GM12878 (cell line): ENCODE data around the gene MAPK8IP1. TPM values are rescaled to one million over a fixed set of nuclear protein-coding genes. Genes with fewer than 3 reads are reported as not detected.

Experiments
- ATAC-seq: fragments of 200-7000 bp; cut with Tn5 transposase; 3 replicates; pipeline ENCODE4 v1.9.1; 2020; ENCODE audit warnings: mild to moderate bottlenecking, moderate library complexity
- BruUV-seq: library from RNA; stranded (reverse); fragments of 400-500 nt; replicated peaks from 2 replicates; lab custom pipeline; 2021; lab: Mats Ljungman, UMichigan
- CTCF ChIA-PET: fragments of 300-600 bp; sonication (Branson Sonifier 250); formaldehyde crosslinking; extraction: SDS; loops from one replicate; lab custom pipeline; 2021; ENCODE audit warnings: inconsistent platforms; lab: Yijun Ruan, JAX
- POLR2A ChIA-PET: fragments of 350-600 bp; formaldehyde crosslinking; extraction: SDS; loops from one replicate; lab custom pipeline; 2021; ENCODE audit warnings: inconsistent platforms; lab: Charles Lee
- RAD21 ChIA-PET: fragments of 300-600 bp; sonication (Branson Sonifier 250); formaldehyde crosslinking; loops from one replicate; lab custom pipeline; 2023; ENCODE audit warnings: antibody characterized with exemption; ENCODE audit not compliant: unreplicated experiment; lab: Charles Lee
- SMC1A ChIA-PET: fragments of 300-600 bp; sonication (Branson Sonifier 250); formaldehyde crosslinking; loops from one replicate; lab custom pipeline; 2023; ENCODE audit not compliant: unreplicated experiment, uncharacterized antibody; lab: Charles Lee
- DNase-seq: peaks from one replicate; pipeline ENCODE4 v3.0.0-alpha.2; 2011; ENCODE audit warnings: low read depth, low spot score
- FAIRE-seq: peaks from 3 replicates; lab custom pipeline; 2011; peaks lifted over from hg19 to GRCh38; lab: Jason Lieb, UNC
- H2AFZ ChIP-seq: 2 replicates; pipeline ENCODE4 v1.6.0; 2011; ENCODE audit warnings: low read depth, low read length, control low read depth; ENCODE audit not compliant: control insufficient read depth
- H3K27ac ChIP-seq: 2 replicates; pipeline ENCODE4 v1.5.1; 2011; ENCODE audit warnings: control low read depth; ENCODE audit not compliant: control insufficient read depth, insufficient read depth
- H3K27me3 ChIP-seq, 2 experiments: replicated peaks in 1 of 2; 2 replicates each; pipeline versions ENCODE4 v1.6.0 to v1.6.1; 2011; ENCODE audit warnings: low read length in 1 of 2; ENCODE audit not compliant: control insufficient read depth in 2 of 2, insufficient read depth in 2 of 2
- H3K36me3 ChIP-seq, 2 experiments: 2 replicates each; pipeline ENCODE4 v1.5.1; 2011; ENCODE audit warnings: low read length in 1 of 2; ENCODE audit not compliant: control insufficient read depth in 2 of 2, insufficient read depth in 2 of 2
- H3K4me1 ChIP-seq: 2 replicates; pipeline ENCODE4 v1.6.1; 2011; ENCODE audit warnings: mild to moderate bottlenecking, low read length, moderate library complexity, mixed read lengths; ENCODE audit not compliant: control insufficient read depth, insufficient read depth
- H3K4me2 ChIP-seq: 2 replicates; pipeline ENCODE4 v1.6.0; 2011; ENCODE audit warnings: control low read depth; ENCODE audit not compliant: control insufficient read depth, insufficient read depth
- H3K4me3 ChIP-seq: fragments of 200-600 bp; sonication (generic); 2 replicates; pipeline ENCODE4 v1.5.1; 2016
- H3K79me2 ChIP-seq: 2 replicates; pipeline ENCODE4 v1.6.0; 2011; ENCODE audit warnings: low read length; ENCODE audit not compliant: control insufficient read depth, insufficient read depth
- H3K9ac ChIP-seq: 2 replicates; pipeline ENCODE4 v1.8.0; 2011; ENCODE audit warnings: low read length, control low read depth, mixed read lengths; ENCODE audit not compliant: control insufficient read depth, insufficient read depth
- H3K9me3 ChIP-seq: replicated peaks from 3 replicates; pipeline ENCODE4 v1.5.1; 2011; ENCODE audit warnings: mild to moderate bottlenecking, low read length; ENCODE audit not compliant: control insufficient read depth, insufficient read depth
- H4K20me1 ChIP-seq: 2 replicates; pipeline ENCODE4 v1.6.0; 2011; ENCODE audit not compliant: control insufficient read depth, insufficient read depth
- ATF7 ChIP-seq: fragments of 450-650 bp; IDR thresholded peaks from 2 replicates; pipeline ENCODE4 v1.6.1; 2016; ENCODE audit warnings: low read depth, mild to moderate bottlenecking
- BHLHE40 ChIP-seq, 2 experiments: fragments of 450-650 bp in 1 of 2; IDR thresholded peaks; 2 replicates each; pipeline ENCODE4 v1.6.1; 2011 to 2017; ENCODE audit warnings: low read depth in 2 of 2, borderline replicate concordance in 1 of 2, improper control_type of control experiment in 1 of 2, low read length in 1 of 2, mild to moderate bottlenecking in 1 of 2
- EED ChIP-seq: sonication (generic); IDR thresholded peaks from 2 replicates; pipeline ENCODE4 v1.6.1; 2016; ENCODE audit warnings: antibody characterized with exemption, low read depth
- NBN ChIP-seq: fragments of 450-650 bp; IDR thresholded peaks from 2 replicates; pipeline ENCODE4 v1.6.1; 2016
- PAX8 ChIP-seq: fragments of 450-650 bp; IDR thresholded peaks from 2 replicates; pipeline ENCODE4 v1.6.1; 2017; ENCODE audit warnings: mild to moderate bottlenecking, moderate library complexity
- PML ChIP-seq: IDR thresholded peaks from 2 replicates; pipeline ENCODE4 v1.6.1; 2012; ENCODE audit warnings: low read length, inconsistent platforms
- SUPT20H ChIP-seq: IDR thresholded peaks from 2 replicates; pipeline ENCODE4 v1.6.1; 2011; ENCODE audit warnings: low read depth, mild to moderate bottlenecking, low read length, moderate library complexity, borderline replicate concordance; ENCODE audit not compliant: control insufficient read depth
- ZNF384 ChIP-seq: IDR thresholded peaks from 2 replicates; pipeline ENCODE4 v1.6.1; 2012; ENCODE audit warnings: low read depth, mild to moderate bottlenecking, low read length, improper control_type of control experiment, borderline replicate concordance
- WGBS: methylation state at CpG from one replicate; pipeline ENCODE4 v1.1.6; 2016; ENCODE audit warnings: low lambda C conversion rate; ENCODE audit not compliant: insufficient replicate concordance, insufficient coverage; ENCODE audit errors: missing lambda C conversion rate; 5-methylcytosine and 5-hydroxymethylcytosine counted together
- in situ Hi-C: fragments of 300-500 bp; cut with MboI; formaldehyde crosslinking; loops from 9 replicates; pipeline ENCODE4 v1.14.3; 2018; ENCODE audit warnings: mixed read lengths
- intact Hi-C: fragments of 100-400 bp; cut with micrococcal nuclease; formaldehyde crosslinking; loops from one replicate; pipeline ENCODE4 v1.14.2; 2022; ENCODE audit not compliant: unreplicated experiment
- polyA plus RNA-seq, 11 experiments: library from polyadenylated mRNA; depleted of rRNA in 4 of 11; unstranded in 6 of 11; stranded (reverse) in 5 of 11; fragments of >200 nt; fragmentation: Nextera tagmentation in 4 of 11; fragmentation: Illumina TruSeq in 1 of 11; extraction: Ambion mirVana in 4 of 11; extraction: Trizol in 1 of 11; gene quantifications; 1 replicate in 1 of 11; 2 replicates in 10 of 11; pipeline versions ENCODE4 v1.2.1 to v1.2.3, GENCODE V29; 2011 to 2016; ENCODE audit warnings: inconsistent platforms in 2 of 11, missing spikeins in 2 of 11, low read depth in 1 of 11
- total RNA-seq, 4 experiments: library from RNA; depleted of rRNA in 3 of 4; stranded (reverse); fragments of >200 nt in 3 of 4; fragmentation: Illumina TruSeq in 1 of 4; extraction: Trizol in 1 of 4; gene quantifications; 2 replicates each; pipeline versions ENCODE4 v1.2.1 to v1.2.3, GENCODE V29; 2013 to 2021

The MAPK8IP1 gene
- total and polyA plus RNA-seq, 10 of the 15 experiments (the other 5 are each of a cell fraction or from before 2014, with no cell fraction given), result 0.04 to 0.44 (median 0.11) TPM; not detected in 2

DNA sequence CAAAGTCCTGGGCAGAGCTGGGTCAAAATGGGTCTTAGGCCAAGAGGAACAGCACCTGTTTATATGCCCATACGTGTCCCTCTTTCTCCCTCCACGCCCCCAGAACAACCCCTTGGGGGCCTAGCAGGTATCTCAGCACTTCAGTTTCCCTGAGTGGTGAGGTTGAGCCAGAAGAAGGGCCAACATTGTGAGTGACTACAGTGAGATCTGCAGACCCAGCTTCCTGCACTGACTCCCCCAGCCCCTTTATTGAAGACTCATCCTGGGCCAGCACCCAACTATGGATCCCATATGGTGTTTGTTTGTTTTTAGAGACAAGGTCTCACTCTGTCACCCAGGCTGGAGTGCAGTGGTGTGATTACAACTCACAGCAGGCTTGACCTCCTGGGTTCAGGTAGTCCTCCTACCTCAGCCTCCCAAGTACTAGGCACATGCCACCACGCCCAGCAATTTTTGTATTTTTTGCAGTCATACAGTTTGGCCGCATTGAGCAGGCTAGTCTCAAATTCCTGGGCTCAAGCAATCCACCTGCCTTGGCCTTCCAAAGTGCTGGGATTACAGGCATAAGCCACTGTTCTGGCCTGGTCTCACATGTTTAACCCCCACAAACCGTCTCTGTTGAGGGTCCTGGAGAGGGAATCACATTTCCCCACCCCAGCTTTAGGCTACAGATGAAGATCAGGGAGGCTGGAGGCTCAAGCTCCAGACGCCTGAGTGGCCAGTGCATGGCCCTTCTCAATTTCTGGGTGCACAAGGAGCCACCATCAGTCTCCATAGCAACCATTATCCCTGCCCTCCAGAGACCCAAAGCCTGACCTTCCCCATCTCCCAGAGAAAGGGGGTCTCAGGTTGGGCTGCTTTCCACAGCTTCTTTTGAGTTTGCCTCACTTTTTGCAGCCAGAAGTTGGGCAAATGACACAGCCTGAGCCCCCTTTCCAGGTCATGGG is 35.4 kb downstream of the MAPK8IP1 start:
- Histone ChIP-seq H3K4me2 (no peak overlapping the region), H2AFZ (no peak overlapping the region), H3K4me1 (peaks cover 18% of the 10 kb centered on the region), H3K9me3 (no peaks in the 10 kb centered on the region; the same call in 2 of the 3 replicates), H3K27ac (no peak overlapping the region), H3K79me2 (peaks cover 16% of the 10 kb centered on the region), H3K9ac (no peak overlapping the region), H3K27me3 (peaks cover 6 to 18% of the 10 kb centered on the region in 2 experiments; a peak in 3 of 4 replicates), H3K36me3 (no peaks in the 10 kb centered on the region; a peak in 1 of 4 replicates), H3K4me3 (no peak overlapping the region), H4K20me1 (no peaks in the 10 kb centered on the region)
- ATAC-seq (no peak), DNase-seq (no peak), FAIRE-seq (no peak)
- ChIA-PET CTCF (no interaction called here), POLR2A (no interaction called here), SMC1A (no interaction called here), RAD21 (no interaction called here)
- WGBS, result 62% methylated on average over 6 of the region's 6 CpGs
- intact Hi-C loops (no loop called here), in situ Hi-C loops (no loop called here)
- BruUV-seq, result no TSS peak
- TF ChIP-seq SUPT20H, result no peak
- no peak for TF ChIP-seq PAX8
- no peak for TF ChIP-seq ZNF384
- TF ChIP-seq ATF7, result no peak
- TF ChIP-seq PML, result no peak
- no peak for TF ChIP-seq NBN
- TF ChIP-seq EED, result no peak
- TF ChIP-seq BHLHE40 (IDR thresholded peaks at IDR 0.05; ENCODE audit: borderline replicate concordance in 1 of 2, low read depth in 2 of 2, low read length in 1 of 2), result no peak
